HG02610 (cell line): ENCODE results near the gene ARNT2.

Experiments used
- ATAC-seq: cut with Tn5 transposase; IDR thresholded peaks from one replicate; pipeline ENCODE4 v1.9.1; 2021; ENCODE audit warnings: mild to moderate bottlenecking, moderate library complexity; ENCODE audit not compliant: unreplicated experiment

Gene ARNT2

GRCh38 chr15:80441041-80441440 is 36.9 kb downstream of the ARNT2 start:
- ATAC-seq, result no peak

DNA sequence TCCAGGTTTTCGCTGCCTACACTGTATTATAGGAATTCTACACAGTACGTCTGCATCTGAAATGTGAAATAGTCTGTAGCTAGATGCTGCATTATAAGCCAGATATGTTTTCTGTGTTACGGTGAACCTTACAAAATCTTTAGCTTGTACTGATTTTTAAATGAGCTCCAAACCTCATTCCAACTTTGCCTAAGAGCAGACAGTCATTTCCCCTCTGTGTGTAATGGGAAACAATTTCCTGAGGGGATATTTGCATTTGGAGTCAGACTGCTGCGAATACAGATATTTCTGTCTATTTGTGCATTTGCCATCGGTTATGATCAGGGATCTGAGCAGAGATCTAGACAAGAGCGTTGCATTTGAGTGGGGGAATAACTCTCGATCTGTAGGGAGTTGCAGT is 37.5 kb downstream of the ARNT2 start:
- no peak for ATAC-seq

- no peak for ATAC-seq
Measured at GRCh38 chr15:80442728-80443403, 38.7 kb downstream of the ARNT2 start.

DNA sequence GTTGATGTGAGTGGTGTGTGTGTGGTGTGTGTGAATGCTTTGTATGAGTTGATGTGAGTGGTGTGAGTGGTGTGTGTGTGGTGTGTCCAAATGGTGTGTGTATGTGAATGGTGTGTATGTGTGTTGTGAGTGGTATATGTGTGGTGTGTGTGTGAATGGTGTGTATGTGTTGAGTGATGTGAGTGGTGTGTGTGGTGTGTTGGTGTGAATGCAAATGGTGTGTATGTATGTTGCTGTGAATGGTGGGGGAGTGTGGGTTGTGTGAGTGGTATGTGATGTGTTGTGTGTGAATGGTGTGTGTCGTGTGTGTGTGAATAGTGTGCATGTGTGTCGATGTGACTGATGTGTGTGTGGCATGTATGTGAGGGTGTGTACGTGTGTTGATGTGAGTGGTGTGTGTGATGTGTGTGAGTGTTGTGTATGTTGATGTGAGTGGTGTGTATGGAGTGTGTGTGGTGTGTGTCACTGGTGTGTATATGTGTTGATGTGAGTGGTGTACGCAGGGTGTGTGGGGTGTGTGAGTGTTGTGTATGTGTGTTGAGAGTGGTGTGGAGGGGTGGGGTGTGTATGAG is 40.6 kb downstream of the ARNT2 start:
- ATAC-seq, result no peak

DNA sequence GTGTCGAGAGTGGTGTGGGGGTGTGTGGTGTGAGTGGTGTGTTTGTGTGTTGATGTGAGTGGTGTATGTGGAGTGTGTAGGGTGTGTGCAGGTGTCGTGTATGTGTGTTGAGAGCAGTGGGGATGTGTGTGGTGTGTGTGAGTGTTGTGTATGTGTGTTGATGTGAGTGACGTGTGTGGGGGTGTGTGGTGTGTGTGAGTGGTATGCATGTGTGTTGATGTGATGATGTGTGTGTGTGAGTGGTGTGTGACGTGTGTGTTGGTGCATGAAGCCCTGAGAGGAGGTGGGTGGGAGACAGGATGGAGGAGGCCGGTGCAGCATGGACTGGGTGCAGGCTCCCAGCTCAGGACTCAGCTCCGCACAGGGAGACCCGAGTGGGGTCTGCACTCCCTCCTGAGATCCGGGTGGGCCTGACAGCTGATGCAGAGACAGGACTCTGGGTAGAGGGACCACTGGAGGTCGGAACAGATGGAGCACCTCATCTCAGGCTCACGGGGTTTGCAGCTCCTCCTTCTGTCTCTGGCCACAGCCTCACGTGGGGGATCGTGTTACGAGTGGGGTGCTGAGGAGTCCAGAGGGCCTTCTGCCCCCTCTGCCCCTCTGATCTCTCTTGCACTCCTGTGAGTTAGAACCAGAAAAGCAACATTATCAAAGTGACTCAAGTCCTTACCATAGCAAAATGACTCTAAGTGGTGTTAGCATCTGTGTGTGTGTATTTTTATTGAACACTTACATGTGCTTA is 41.3 kb downstream of the ARNT2 start:
- no peak for ATAC-seq

DNA sequence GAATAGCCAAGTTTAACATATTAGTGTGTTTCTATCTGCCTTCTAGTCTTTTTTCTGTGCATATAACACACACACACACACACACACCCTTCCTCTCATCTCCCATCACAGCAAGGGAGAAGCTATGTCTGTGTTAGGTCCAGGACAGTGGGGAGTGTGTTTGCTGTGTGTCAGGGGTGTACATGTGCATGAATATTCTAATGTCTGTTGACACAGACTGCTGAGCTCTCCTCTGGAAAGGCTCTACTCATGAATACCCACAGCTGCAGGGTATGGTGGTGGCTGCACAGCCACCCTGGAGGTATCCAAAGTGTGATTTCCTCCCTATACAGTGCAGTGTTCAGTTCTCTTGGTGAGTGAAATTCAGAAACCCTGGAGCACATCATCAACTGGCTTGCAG is 42.9 kb downstream of the ARNT2 start:
- no peak for ATAC-seq

DNA sequence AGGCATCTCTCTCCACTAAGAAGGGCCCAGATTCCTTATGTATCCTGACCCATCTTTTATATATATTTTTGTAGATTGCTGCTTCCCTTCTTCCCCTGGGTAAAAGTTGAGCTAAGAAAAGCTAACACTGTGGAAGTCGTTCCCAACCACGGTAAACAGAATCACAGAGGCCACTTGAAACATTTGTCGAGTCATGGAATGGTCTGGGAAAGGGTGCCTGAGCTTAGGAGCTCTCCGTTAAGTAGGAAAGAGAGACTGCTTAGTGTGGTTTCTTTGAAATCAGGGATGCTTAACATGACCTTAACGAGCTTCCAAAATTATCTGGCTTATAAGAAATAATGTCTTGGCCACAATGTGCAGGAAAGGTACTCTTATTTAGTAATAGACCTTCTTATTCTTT is 45.6 kb downstream of the ARNT2 start:
- ATAC-seq, result no peak

DNA sequence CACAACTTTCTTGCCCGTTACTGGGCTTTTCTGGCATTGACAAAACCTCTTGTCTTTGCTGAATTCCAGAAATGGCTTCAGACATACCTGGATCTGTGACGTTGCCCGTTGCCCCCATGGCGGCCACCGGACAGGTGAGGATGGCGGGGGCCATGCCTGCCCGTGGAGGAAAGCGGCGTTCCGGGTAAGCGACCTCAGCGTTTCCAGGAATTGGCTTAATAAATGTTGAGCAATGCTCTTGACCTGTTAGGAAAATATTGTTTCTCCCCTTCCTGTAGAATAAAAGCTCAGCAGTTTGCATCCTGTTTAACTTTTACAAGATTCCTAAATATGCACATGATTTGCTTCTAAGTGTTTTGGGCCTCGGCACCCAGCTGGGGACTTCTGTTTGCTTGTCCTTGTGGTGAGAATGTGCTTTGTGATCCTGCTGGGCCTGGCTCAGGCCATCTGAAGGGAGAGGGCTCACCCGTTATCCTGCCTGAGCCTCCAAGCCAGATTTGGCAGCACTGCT is 46.7 kb downstream of the ARNT2 start:
- no peak for ATAC-seq

DNA sequence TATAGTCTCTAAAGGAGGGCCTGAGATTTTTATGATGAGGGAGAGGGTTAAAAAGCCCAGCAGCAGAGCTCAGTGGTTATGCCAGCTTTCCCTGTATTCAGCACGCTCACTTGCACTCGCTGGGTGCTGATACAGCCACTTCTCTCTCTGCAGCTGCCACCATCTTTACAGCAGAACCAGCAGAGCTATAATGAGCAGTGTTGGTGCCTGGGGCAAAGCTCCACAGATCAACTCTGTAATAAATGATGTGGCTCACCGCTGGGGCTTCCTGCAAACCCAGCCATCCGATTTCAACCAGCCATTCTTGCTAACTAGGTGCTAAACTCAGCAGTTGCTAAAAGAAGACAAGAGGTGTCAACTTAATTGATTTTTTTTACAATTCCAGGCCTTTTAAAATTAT is 48.0 kb downstream of the ARNT2 start:
- no peak for ATAC-seq

DNA sequence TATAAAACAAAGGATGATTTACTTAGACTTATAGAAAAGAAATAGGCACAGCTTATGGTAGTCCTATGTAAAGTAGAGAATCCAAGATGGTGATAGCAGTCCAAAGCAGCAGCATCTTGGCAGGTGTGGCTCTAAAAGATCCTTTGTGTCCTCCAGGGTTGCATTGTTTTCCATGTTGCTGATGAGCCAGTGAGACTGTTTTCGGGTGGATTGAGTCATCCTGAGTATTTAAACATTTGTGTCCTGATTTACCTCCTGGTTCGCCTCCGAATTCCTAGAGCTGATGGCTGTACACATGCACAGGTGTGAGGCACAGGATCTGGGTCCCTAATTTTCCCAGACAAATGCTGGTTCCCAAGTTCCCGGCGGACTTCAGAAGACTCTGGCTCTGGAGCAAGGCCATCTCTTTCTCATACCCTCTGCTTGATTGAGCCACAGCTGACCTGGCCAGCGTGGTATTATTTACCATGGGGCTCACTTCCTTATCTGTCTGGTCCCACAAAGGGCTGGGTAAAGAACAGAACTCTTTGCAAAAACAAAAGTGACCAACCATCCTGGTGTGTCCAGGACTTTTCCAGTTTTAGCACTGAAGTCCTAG is 51.0 kb downstream of the ARNT2 start:
- ATAC-seq, result no peak

- ATAC-seq, result no peak
Measured at GRCh38 chr15:80455668-80456442, 51.7 kb downstream of the ARNT2 start.

- ATAC-seq, result no peak
Measured at GRCh38 chr15:80456517-80457492, 52.6 kb downstream of the ARNT2 start.

GRCh38 chr15:80457896-80458295 is 53.7 kb downstream of the ARNT2 start:
- no peak for ATAC-seq

DNA sequence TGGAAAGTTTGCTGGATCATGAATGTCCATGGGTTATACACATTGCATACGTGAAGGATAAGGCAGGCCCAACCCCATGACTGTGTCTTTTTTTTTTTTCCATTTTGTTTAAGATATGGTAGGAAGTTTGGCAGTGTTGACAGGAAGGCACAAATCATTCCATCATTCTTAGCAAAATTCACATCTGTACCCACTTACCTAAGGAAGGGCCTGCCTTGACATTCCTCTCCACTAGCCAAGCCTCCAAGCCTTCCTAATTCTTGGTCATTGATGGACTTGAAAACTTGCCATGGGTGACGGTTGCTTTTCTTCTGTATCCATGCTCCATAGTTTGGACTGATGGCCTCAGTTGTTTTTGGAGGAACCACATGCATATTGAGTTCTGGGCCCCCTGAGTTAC is 54.4 kb downstream of the ARNT2 start:
- no peak for ATAC-seq

DNA sequence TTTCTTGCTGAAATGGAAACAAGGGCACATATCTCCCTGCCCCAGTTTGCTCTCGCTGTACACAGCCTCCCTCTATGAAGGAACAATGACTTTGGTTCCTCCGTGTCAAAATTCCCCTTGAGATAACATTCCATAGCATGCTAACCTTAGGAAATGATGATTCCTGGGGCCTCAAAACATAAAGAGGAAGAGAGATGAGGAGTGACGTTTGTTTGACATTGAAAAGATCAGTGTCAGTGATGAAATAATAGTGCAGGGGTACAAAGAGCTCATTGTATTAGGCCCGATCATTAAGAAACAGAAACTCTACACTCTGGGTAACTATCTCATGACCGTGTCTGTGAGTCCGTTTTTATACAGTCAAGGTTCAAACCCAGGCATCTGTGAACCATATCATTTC is 55.2 kb downstream of the ARNT2 start:
- ATAC-seq, result no peak

GRCh38 chr15:80459818-80460217 is 55.6 kb downstream of the ARNT2 start:
- ATAC-seq, result no peak

DNA sequence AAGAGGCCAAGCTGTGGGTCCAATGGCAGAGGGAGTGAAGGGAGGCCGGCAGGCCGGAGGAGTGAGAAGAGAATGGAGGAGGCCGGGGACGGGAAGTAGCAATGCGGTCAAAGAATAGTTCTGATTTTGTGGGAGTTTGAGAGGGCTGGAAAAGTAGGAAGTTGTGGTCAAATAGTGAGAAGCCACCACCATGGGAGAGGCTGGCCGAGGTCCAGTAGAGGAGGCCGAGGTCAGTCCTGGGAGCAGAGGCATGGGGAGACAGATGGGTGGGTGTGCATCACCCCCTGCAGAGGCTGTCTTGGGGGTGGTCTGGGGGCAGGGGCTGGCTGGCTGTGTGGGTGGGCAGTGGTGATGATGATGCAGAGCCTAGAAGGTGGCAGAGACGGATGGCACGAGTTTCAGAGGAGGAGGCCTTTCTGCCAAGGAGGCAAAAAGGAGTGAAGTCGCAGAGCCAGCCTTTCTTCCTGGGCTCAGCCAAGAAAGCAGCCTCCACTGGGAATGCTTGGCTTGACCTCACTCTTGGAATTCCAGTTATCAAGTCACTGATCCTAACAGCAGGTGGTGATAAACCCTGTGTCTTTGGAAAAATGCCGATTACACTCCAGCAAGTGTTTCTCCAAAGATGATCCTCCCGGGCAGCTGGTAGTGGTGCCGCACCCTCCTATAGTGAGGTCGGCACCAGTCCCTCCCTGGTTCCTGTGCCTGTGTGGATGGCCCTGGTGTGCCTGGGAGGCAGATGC is 57.3 kb downstream of the ARNT2 start:
- ATAC-seq, result no peak

GRCh38 chr15:80462111-80462510 is 57.9 kb downstream of the ARNT2 start:
- no peak for ATAC-seq

- ATAC-seq, result no peak
Measured at GRCh38 chr15:80462836-80463512, 58.8 kb downstream of the ARNT2 start.
